ENCODE results near the gene BABAM2.
"Not testable (repeated sequence)": the region's sequence is repeated elsewhere in the genome, so short reads cannot be mapped to it uniquely, and the experiment has no call there.

The BABAM2 gene

GRCh38 chr2:27954221-27954673 lies 63.7 kb downstream of the BABAM2 start:
- DNase-seq = no peak

GRCh38 chr2:27954771-27955383 lies 64.3 kb downstream of the BABAM2 start:
- no peak for DNase-seq

GRCh38 chr2:27955384-27956161 lies 65.0 kb downstream of the BABAM2 start:
- DNase-seq = no peak

DNA sequence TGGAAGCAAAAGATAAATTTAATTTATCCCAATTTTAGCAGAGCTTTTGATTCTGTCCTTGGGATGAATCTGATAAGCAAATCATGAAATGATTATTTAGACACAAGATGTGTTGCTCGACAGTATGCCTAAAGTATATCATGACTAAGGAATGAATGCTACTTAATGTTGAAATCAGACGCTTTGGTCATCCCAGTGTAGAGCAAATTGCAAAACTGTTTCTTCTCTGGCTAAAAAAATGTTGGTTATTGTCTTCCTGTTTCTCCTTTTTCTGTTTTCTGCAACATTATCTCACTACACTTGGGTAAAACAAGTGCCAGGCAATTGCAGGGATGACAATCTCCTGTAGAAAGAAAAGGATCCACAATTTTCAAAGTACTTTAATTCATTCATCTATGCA lies 66.4 kb downstream of the BABAM2 start:
- no peak for DNase-seq

DNA sequence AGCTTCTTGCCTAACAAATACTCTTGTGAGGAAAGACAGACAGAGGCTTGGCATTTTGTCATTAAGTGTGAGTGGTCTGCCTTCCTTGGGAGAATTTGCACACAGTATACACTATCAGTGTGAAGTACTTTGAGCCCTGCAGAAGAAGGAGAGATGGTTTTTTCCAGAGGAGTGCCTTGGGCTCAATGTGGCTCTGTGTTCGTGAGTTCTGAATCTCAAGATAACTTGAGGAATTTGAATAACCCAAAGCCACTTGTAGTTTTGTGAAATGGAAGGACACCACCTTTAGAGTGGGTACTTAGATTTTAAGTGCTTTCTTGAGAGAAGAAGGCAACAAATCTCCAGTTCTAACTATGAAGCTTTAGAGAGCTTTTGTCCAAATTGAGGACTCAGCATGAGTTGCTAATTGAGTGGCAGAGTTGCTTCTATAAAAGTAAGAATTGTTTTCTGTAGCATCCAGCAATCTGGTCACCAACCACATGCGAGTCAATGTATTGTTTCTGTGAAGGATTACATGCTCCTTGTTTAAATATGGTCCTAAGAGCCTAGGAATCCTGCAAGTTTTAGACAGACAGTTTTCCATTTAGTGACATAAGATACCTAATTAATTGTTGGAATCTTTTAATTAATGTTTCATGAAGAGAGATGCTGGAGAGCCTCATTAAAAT lies 68.3 kb downstream of the BABAM2 start:
- DNase-seq = no peak

DNA sequence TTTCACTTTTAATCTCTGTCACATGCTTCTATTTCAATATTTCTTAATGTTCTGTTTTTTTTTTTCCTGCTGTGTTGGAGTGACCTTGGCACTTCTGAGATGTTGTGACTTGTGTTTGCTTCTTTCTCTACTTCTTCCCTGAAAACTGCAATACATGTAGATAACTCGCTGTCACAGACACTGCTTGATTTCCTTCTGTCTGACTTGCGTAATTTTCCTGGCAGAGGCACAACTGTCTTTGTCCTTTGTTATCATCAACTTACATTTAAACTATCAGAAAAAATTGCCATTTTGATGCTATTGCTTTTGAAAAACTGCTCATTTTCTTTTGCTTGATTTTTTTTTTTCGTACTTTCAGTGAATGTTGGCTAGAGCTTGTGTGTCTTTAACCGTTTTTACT lies 69.0 kb downstream of the BABAM2 start:
- DNase-seq = no peak

GRCh38 chr2:27960237-27960912 lies 69.8 kb downstream of the BABAM2 start:
- no peak for DNase-seq

- no peak for DNase-seq
Observed at GRCh38 chr2:27962006-27962405, 71.5 kb downstream of the BABAM2 start.

- DNase-seq = no peak
Observed at GRCh38 chr2:27963472-27963871, 72.9 kb downstream of the BABAM2 start.

- no peak for DNase-seq
Observed at GRCh38 chr2:27964067-27964466, 73.5 kb downstream of the BABAM2 start.

- no peak for DNase-seq
Observed at GRCh38 chr2:27965841-27966240, 75.3 kb downstream of the BABAM2 start.

GRCh38 chr2:27966466-27966865 lies 75.9 kb downstream of the BABAM2 start:
- no peak for DNase-seq

DNA sequence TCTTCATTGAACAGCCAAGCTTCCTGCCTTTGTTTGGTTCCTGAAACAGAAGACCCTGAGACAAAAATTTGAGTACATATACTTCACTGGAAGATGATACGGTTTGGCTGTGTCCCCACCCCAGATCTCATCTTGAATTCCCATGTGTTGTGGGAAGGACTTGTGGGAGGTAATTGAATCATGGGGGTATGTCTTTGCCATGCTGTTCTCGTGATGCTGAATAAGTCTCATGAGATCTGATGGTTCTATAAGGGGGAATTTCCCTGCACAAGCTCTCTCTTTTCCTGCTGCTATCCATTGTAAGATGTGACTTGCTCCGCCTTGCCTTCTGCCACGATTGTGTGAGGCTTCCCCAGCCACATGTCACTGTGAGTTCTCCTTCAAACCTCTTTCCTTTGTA lies 76.5 kb downstream of the BABAM2 start:
- DNase-seq = no peak

GRCh38 chr2:27968045-27968444 lies 77.5 kb downstream of the BABAM2 start:
- DNase-seq = not testable (repeated sequence)

GRCh38 chr2:27968957-27969356 lies 78.4 kb downstream of the BABAM2 start:
- DNase-seq = not testable (repeated sequence)

DNA sequence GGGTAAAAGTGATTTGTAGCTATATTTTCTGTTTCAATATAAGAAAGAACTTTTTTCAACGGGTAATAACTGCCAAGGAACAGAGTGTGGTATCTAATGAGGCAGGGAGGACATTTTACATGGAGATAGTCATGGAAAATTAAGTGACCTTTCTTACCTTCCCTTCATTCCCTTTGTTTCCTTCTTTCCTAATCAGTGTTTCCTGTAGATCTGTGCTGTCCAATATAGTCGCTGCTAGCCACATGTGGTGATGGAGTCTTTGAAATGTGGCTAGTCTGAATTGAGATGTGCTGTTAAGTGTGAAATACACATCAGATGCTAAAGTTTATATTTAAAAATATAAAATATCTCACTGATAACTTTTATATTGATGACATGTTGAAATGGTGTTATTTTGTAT lies 81.8 kb downstream of the BABAM2 start:
- no peak for DNase-seq

GRCh38 chr2:27973592-27973991 lies 83.1 kb downstream of the BABAM2 start:
- DNase-seq = no peak

DNA sequence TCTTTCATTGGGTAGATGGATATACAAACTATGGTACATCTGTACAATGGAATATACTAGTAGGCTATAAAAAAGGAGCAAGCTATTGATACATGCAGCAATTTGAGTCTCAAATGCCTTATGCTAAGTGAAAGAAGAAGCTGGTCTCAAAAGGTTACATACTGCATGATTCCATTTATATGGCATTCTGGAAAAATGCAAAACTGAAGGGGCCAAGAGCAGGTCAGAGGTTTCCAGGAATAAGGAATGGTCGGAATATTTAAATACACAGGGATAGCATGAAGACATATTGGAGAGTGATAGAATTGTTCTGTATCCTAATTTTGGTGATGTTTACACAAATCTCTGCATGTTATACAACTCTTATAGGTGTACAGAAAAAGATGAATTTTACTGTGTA lies 85.8 kb downstream of the BABAM2 start:
- DNase-seq = no peak

- no peak for DNase-seq
Observed at GRCh38 chr2:27977731-27978312, 87.3 kb downstream of the BABAM2 start.

DNA sequence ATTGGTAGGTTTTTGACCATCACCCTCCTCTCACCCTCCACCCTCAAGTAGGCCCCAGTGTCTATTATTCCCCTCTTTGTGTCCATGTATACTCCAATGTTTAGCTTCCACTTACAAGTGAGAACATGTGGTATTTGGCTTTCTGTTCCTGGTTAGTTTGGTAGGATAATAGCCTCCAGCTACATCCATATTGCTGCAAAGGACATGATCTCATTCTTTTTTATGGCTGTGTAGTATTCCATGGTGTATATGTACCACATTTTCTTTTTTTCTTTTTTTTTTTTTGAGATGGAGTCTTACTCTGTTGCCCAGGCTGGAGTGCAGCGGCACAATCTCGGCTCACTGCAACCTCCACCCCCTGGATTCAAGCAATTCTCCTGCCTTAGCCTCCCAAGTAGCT lies 88.2 kb downstream of the BABAM2 start:
- DNase-seq = not testable (repeated sequence)

- DNase-seq = no peak
Observed at GRCh38 chr2:27980242-27980641, 89.7 kb downstream of the BABAM2 start.

DNA sequence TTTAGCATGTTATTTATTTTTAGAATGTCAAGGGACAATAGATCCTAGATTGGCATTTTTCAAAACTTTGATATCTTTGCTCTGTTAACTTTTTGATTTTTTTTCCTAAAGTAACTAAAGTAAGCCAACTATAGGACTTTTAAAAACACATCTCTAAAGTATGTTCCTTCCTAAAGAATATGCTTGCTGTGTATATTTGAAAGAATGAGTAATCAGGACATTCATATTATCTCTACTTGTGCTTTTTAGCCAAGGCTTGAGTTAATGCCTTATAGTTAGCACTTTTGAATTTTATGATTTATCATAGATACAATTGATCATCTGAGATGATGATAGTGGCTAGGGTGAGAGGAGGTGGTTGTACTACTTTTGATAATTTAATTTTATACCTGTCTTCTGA lies 93.6 kb downstream of the BABAM2 start:
- DNase-seq = no peak

GRCh38 chr2:27988306-27988705 lies 97.8 kb downstream of the BABAM2 start:
- no peak for DNase-seq
